ENCODE data around the gene MEF2C. TPM values are rescaled to one million over a fixed set of nuclear protein-coding genes. Genes with fewer than 3 reads are reported as not detected.

The MEF2C gene
- polyA plus RNA-seq, 1 donor from 2014 or later: 238 TPM

GRCh38 chr5:88683506-88684135 lies 199.4 kb downstream of the MEF2C start:
- Mint-ChIP-seq H3K9me3 (peaks cover 5 to 26% (median 7%) of the 10 kb centered on the region in 3 donors), H3K27ac (peak overlapping the region; percentile 88 to 92 (median 89)), H3K4me3 (peak overlapping the region in 2 of 4 donors; percentile 71 to 74), H3K4me1 (peaks cover 3 to 7% (median 6%) of the 10 kb centered on the region in 3 donors), H3K36me3 (peaks cover 7% of the 10 kb centered on the region), H3K27me3 (peaks cover 79% of the 10 kb centered on the region)

GRCh38 chr5:88682881-88683361 lies 200.1 kb downstream of the MEF2C start:
- H3K4me3 Mint-ChIP-seq: peak overlapping the region in 3 of 4 donors; percentile 34 to 74 (median 71)
- H3K9me3 Mint-ChIP-seq: peaks cover 5 to 30% (median 7%) of the 10 kb centered on the region in 3 donors
- H3K27me3 Mint-ChIP-seq: peaks cover 76% of the 10 kb centered on the region
- H3K36me3 Mint-ChIP-seq: peaks cover 4% of the 10 kb centered on the region
- H3K27ac Mint-ChIP-seq: peak overlapping the region; percentile 88 to 92 (median 89)
- peaks cover 3 to 7% (median 6%) of the 10 kb centered on the region in 3 donors for H3K4me1 Mint-ChIP-seq

DNA sequence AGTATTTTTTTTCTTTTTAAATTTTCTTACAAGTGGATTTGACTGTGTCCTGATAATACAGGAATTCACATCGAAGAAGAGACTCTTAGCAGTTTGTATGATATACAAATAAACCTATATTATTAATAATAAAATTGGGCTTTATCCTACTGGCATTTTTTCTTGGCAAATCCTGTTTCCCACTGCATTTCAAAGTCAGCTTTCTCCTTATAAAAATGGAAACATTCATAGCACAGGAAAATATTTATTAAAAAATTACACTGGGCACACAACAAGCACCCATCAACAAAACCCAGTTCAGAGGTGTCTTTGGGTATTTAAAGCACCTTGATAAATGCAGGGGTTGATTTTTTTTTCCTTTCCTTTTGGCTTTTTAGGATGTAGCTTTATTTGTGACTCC lies 200.9 kb downstream of the MEF2C start:
- H3K4me1 Mint-ChIP-seq: peaks cover 4 to 12% (median 6%) of the 10 kb centered on the region in 3 donors
- peaks cover 75% of the 10 kb centered on the region for H3K27me3 Mint-ChIP-seq
- H3K4me3 Mint-ChIP-seq: peak overlapping the region in 1 of 4 donors; percentile 74
- H3K27ac Mint-ChIP-seq: peak overlapping the region in 1 of 3 donors; percentile 92
- H3K36me3 Mint-ChIP-seq: peaks cover 4% of the 10 kb centered on the region
- peaks cover 5 to 33% (median 7%) of the 10 kb centered on the region in 3 donors for H3K9me3 Mint-ChIP-seq

DNA sequence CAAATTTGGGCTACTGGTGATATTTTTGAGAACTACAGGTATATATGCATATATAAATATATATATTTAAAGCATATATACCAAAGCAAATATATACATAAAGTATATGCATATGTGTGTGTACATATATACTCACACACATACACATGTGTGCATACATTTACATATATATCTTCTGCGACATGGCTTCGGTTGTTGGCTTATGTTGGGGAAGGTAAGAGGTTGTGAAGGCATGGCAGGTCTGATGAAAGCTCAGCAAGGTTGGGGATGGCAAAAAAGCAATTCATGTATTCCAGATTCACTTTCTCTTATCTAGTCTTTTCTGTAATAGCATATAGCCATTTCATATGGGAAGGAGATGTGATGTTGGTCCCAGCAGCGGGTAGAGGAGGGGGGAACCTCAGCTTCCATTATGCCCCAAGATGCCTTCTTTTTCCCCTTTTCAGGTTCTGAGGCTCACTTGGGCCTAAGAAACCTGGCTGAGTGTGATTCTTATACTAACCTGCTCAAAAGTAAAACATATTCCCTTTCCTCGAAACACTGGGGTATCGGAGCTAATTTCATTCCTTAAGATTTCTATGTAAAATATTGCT lies 201.7 kb downstream of the MEF2C start:
- H3K27me3 Mint-ChIP-seq: peaks cover 73% of the 10 kb centered on the region

GRCh38 chr5:88680253-88681132 lies 202.5 kb downstream of the MEF2C start:
- H3K4me3 Mint-ChIP-seq: peak overlapping the region; percentile 25 to 76 (median 54)
- H3K27ac Mint-ChIP-seq: peak overlapping the region; percentile 67 to 87 (median 82)
- H3K36me3 Mint-ChIP-seq: peaks cover 4% of the 10 kb centered on the region

More for the DNA sequence above, 201.7 kb downstream of the MEF2C start:
- Mint-ChIP-seq H3K4me3 (peak overlapping the region in 1 of 4 donors; percentile 42), H3K36me3 (peaks cover 4% of the 10 kb centered on the region), H3K27ac (peak overlapping the region in 2 of 3 donors; percentile 82 to 87), H3K9me3 (peaks cover 4 to 29% (median 5%) of the 10 kb centered on the region in 3 donors), H3K4me1 (peaks cover 6 to 18% (median 8%) of the 10 kb centered on the region in 3 donors)

GRCh38 chr5:88679638-88680037 lies 203.3 kb downstream of the MEF2C start:
- peak overlapping the region in 3 of 4 donors; percentile 2 to 63 (median 55) for H3K4me3 Mint-ChIP-seq
- H3K27me3 Mint-ChIP-seq: peaks cover 72% of the 10 kb centered on the region
- peaks cover 4% of the 10 kb centered on the region for H3K36me3 Mint-ChIP-seq
- H3K27ac Mint-ChIP-seq: peak overlapping the region; percentile 67 to 88 (median 87)
- H3K9me3 Mint-ChIP-seq: peaks cover 0 to 21% (median 1%) of the 10 kb centered on the region in 3 donors
- H3K4me1 Mint-ChIP-seq: peaks cover 4 to 29% (median 15%) of the 10 kb centered on the region in 3 donors

More at GRCh38 chr5:88680253-88681132, 202.5 kb downstream of the MEF2C start:
- Mint-ChIP-seq H3K9me3 (peaks cover 0 to 21% (median 1%) of the 10 kb centered on the region in 3 donors), H3K27me3 (peaks cover 69% of the 10 kb centered on the region), H3K4me1 (peaks cover 4 to 23% (median 11%) of the 10 kb centered on the region in 3 donors)

DNA sequence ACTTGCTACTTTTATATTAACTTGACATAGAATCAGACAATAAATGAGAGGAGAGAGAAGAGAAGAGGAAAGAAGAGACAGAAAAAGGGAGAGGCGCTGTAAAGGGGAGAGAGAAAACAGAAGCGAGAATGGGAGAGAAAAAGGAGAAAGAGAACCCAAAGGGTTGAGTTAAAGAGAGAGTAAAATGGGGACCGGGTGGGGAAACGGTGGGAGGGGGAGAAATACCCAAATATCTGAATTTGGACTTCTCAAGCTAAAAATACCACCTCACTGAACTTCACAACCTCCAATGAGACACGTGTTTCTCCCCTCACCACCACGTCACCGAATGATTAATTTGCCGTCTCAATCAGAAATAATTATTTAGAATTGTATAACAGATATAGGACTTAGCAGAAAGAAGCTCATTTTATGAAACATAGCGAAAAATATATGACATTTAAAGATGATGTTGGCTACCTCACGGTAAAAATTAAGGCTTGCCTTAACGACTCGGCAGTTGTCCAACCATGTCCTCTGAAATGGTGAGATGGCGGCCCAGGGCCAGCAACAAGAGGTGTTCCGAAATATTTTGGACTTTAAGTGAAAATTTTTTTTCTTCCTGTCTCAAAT lies 204.1 kb downstream of the MEF2C start:
- Mint-ChIP-seq H3K36me3 (peaks cover 4% of the 10 kb centered on the region), H3K4me3 (peak overlapping the region in 3 of 4 donors; percentile 25 to 55 (median 34)), H3K27me3 (peaks cover 69% of the 10 kb centered on the region), H3K9me3 (peaks cover 0 to 21% (median 1%) of the 10 kb centered on the region in 3 donors), H3K4me1 (peaks cover 6 to 29% (median 17%) of the 10 kb centered on the region in 3 donors), H3K27ac (peak overlapping the region; percentile 76 to 88 (median 87))

DNA sequence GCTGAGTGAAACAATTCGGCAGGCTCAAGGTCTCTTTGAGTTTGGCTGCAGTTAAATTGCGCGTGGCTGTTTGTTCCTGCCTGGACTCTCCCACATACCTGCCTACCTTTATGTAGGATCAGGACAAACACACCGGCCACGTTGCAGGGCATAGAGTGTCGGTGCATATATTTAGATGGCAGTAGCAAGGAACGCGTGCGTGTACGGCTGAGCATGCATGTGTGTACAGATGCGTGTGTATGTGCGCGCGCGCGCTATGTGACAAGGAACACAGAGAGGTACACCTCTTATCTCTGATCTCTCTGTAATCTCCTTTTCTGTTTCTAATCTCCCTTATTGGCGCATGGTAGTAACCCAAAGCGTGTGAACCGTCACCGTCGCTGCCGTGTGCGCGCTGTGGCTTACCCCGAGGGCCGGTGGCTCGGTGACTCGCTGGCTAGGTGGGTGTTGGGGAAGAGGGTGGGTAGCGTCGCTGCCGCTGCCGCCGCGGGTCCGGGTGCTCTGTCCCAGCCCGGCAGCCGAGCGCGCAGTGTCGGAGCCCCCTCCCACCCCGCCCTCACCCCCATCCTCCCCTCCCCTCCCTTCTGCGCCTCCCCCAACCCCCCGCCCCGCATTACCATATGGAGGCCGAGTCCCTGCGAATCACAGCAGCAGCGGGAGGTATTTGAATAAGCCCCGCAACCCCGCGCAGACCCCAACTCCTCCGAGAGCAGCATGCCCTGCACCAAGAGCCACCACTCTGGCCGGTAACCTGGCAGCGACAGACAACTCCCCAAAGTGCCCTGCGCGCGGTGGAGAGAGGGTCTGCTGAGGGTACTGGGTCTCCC lies 204.8 kb downstream of the MEF2C start:
- H3K27ac Mint-ChIP-seq: peak overlapping the region; percentile 83 to 88 (median 87)
- H3K4me3 Mint-ChIP-seq: peak overlapping the region in 2 of 4 donors; percentile 25 to 76
- H3K27me3 Mint-ChIP-seq: peaks cover 69% of the 10 kb centered on the region

GRCh38 chr5:88677376-88677895 lies 205.5 kb downstream of the MEF2C start:
- peaks cover 4 to 27% (median 17%) of the 10 kb centered on the region in 3 donors for H3K4me1 Mint-ChIP-seq
- H3K27me3 Mint-ChIP-seq: peaks cover 67% of the 10 kb centered on the region
- peak overlapping the region in 1 of 4 donors; percentile 76 for H3K4me3 Mint-ChIP-seq
- peaks cover 1 to 18% (median 5%) of the 10 kb centered on the region in 3 donors for H3K9me3 Mint-ChIP-seq
- peak overlapping the region; percentile 83 to 88 (median 87) for H3K27ac Mint-ChIP-seq
- H3K36me3 Mint-ChIP-seq: peaks cover 6% of the 10 kb centered on the region

More for the DNA sequence above, 204.8 kb downstream of the MEF2C start:
- Mint-ChIP-seq H3K4me1 (peaks cover 9 to 27% (median 17%) of the 10 kb centered on the region in 3 donors), H3K9me3 (peaks cover 1 to 21% (median 5%) of the 10 kb centered on the region in 3 donors), H3K36me3 (peaks cover 8% of the 10 kb centered on the region)

GRCh38 chr5:88676637-88677375 lies 206.2 kb downstream of the MEF2C start:
- Mint-ChIP-seq H3K27me3 (peaks cover 72% of the 10 kb centered on the region), H3K36me3 (peaks cover 6% of the 10 kb centered on the region), H3K4me3 (peak overlapping the region; percentile 7 to 92 (median 30)), H3K4me1 (peaks cover 4 to 27% (median 17%) of the 10 kb centered on the region in 3 donors), H3K27ac (peak overlapping the region; percentile 50 to 98 (median 94)), H3K9me3 (peaks cover 1 to 21% (median 5%) of the 10 kb centered on the region in 3 donors)

DNA sequence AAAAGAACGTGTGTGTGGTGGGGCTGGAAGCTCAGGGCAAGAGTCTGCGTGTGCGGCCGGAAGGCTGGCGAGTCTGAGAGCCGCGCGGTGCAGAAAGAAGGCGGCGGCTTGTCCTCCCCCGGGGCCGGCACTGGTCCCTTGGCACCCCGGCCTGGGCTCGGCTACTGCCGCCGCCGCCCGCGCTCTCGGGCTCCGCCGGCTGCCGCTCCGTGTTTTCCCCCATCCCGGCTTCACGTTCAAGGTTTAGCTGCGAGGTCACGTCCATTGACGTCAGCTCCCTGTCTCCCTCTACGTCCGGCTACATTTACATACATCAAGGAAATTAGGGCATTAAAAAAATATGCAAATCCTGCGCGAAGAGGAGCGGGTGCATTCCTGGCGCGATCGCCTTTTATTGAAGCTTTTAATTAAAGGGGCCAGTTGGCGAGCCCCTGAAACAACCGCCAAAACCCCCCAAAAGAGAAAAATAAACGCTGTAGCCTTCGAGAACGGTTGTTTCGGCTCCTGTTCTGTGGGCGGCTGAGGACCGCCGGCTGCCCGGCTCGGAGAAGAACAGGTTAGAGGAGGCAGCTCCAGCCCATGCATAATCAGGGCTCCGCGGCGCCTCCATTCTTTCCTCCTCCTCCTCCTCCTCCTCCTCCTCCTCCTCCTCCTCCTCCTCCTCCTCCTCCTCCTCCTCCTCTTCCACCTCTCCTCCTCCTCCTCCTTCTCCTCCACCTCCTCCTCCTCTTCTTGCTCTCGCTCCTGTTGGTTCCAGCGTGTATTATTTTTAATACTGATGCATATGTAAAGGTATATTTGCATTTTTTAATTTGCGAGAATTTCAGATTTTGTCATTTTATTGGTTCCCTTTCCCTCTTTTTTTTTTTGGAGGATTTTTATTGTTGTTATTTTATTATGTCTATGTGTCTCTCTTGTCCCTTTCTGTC lies 207.0 kb downstream of the MEF2C start:
- H3K4me3 Mint-ChIP-seq: peak overlapping the region; percentile 76 to 92 (median 88)
- peak overlapping the region; percentile 93 to 98 (median 94) for H3K27ac Mint-ChIP-seq
- peaks cover 6% of the 10 kb centered on the region for H3K36me3 Mint-ChIP-seq
- peaks cover 74% of the 10 kb centered on the region for H3K27me3 Mint-ChIP-seq
- peaks cover 1 to 21% (median 5%) of the 10 kb centered on the region in 3 donors for H3K9me3 Mint-ChIP-seq
- peaks cover 4 to 27% (median 17%) of the 10 kb centered on the region in 3 donors for H3K4me1 Mint-ChIP-seq

Data from IgD-negative memory B cell (primary cell).